Activated CD4-positive, alpha-beta T cell treated with anti-CD3 and anti-CD28 coated beads, Interleukin-2, amount 10 ng/mL, durations not matched to agents 7 days and 5 days (primary cell): ENCODE results near the gene GNGT2. TPM values are rescaled to one million over a fixed set of nuclear protein-coding genes. Genes with fewer than 3 reads are reported as not detected.
A peak's percentile ranks its signal among the peaks of the same experiment; 100 is the strongest.
"Not testable (repeated sequence)": the region's sequence is repeated elsewhere in the genome, so short reads cannot be mapped to it uniquely, and the experiment has no call there.

Experiments
- CTCF ChIA-PET: fragments of 350-600 bp; sonication (Branson Sonifier 250); formaldehyde crosslinking; loops from one replicate; lab custom pipeline; 2021; ENCODE audit warnings: antibody characterized with exemption; lab: Charles Lee
- POLR2A ChIA-PET: fragments of 350-600 bp; sonication (Branson Sonifier 250); formaldehyde crosslinking; loops from one replicate; lab custom pipeline; 2021; ENCODE audit warnings: antibody characterized with exemption; lab: Charles Lee
- DNase-seq: peaks from one replicate; pipeline ENCODE4 v3.0.0-alpha.2; 2020
- H3K27ac Mint-ChIP-seq: one replicate; pipeline ENCODE4 v1.8.0; 2021; ENCODE audit warnings: mild to moderate bottlenecking, moderate library complexity, mixed read lengths
- H3K27me3 Mint-ChIP-seq: one replicate; pipeline ENCODE4 v1.8.0; 2021; ENCODE audit warnings: mixed read lengths
- H3K36me3 Mint-ChIP-seq: one replicate; pipeline ENCODE4 v1.8.0; 2021; ENCODE audit warnings: low read depth, mixed read lengths
- H3K4me1 Mint-ChIP-seq: one replicate; pipeline ENCODE4 v1.8.0; 2021; ENCODE audit warnings: mixed read lengths
- H3K4me3 Mint-ChIP-seq: one replicate; pipeline ENCODE4 v1.8.0; 2021; ENCODE audit warnings: mild to moderate bottlenecking, moderate library complexity, mixed read lengths
- H3K9me3 Mint-ChIP-seq: one replicate; pipeline ENCODE4 v1.8.0; 2021; ENCODE audit warnings: mixed read lengths
- total RNA-seq, 2 experiments: library from RNA; stranded (reverse); gene quantifications; one replicate each; pipeline ENCODE4 v1.2.3, GENCODE V29; 2021

GNGT2 gene
- total RNA-seq, 2 experiments from 2014 or later = 15.0 to 15.9 TPM

GRCh38 chr17:49195751-49196150, 14.6 kb downstream of the GNGT2 start:
- DNase-seq = no peak
- ChIA-PET CTCF (interaction anchor here (1.0 to 2.0 kb wide), 2 partner anchors 13 to 31 kb away, joined by 3 to 9 read pairs; no protein-coding TSS in a partner anchor), POLR2A (no interaction called here)
- no peaks in the 10 kb centered on the region for H3K9me3 Mint-ChIP-seq
- no peaks in the 10 kb centered on the region for H3K27me3 Mint-ChIP-seq
- no peak overlapping the region for H3K27ac Mint-ChIP-seq
- peaks cover 43% of the 10 kb centered on the region for H3K4me1 Mint-ChIP-seq
- no peaks in the 10 kb centered on the region for H3K36me3 Mint-ChIP-seq
- no peak overlapping the region for H3K4me3 Mint-ChIP-seq

- CTCF ChIA-PET = interaction anchor here (0.7 to 3.4 kb wide), 6 partner anchors 10 to 33 kb away, joined by 3 to 23 read pairs (median 5); partner anchors contain the start of genes ABI3 and GNGT2
- H3K27ac Mint-ChIP-seq = no peak overlapping the region
- H3K4me1 Mint-ChIP-seq = peaks cover 51% of the 10 kb centered on the region
- no peak for DNase-seq
- H3K4me3 Mint-ChIP-seq = peak overlapping the region; percentile 47
- H3K9me3 Mint-ChIP-seq = no peaks in the 10 kb centered on the region
- POLR2A ChIA-PET = interaction anchor here (0.6 kb wide), 2 partner anchors 8 to 20 kb away, joined by 4 to 5 read pairs; no protein-coding TSS in a partner anchor
- H3K36me3 Mint-ChIP-seq = no peaks in the 10 kb centered on the region
- H3K27me3 Mint-ChIP-seq = no peaks in the 10 kb centered on the region
Observed at GRCh38 chr17:49194297-49194607, 16.1 kb downstream of the GNGT2 start.

GRCh38 chr17:49193513-49194296, 16.7 kb downstream of the GNGT2 start:
- H3K9me3 Mint-ChIP-seq = no peaks in the 10 kb centered on the region
- H3K4me3 Mint-ChIP-seq = peak overlapping the region; percentile 85
- H3K4me1 Mint-ChIP-seq = peaks cover 51% of the 10 kb centered on the region
- no peaks in the 10 kb centered on the region for H3K36me3 Mint-ChIP-seq
- POLR2A ChIA-PET = interaction anchor here (0.6 to 0.7 kb wide), 3 partner anchors 8 to 21 kb away, joined by 4 to 8 read pairs (median 5); no protein-coding TSS in a partner anchor
- H3K27me3 Mint-ChIP-seq = no peaks in the 10 kb centered on the region
- CTCF ChIA-PET = interaction anchor here (0.6 to 3.4 kb wide), 5 partner anchors 10 to 1118 kb away, joined by 3 to 23 read pairs (median 6); partner anchors contain the start of genes ABI3 and GNGT2
- peak; percentile 24 for DNase-seq
- peak overlapping the region; percentile 98 for H3K27ac Mint-ChIP-seq

GRCh38 chr17:49191917-49192741, 18.2 kb downstream of the GNGT2 start:
- Mint-ChIP-seq H3K4me1 (peaks cover 48% of the 10 kb centered on the region), H3K36me3 (no peaks in the 10 kb centered on the region), H3K9me3 (peaks cover 2% of the 10 kb centered on the region), H3K27ac (peak overlapping the region; percentile 98), H3K4me3 (peak overlapping the region; percentile 85), H3K27me3 (no peaks in the 10 kb centered on the region)
- POLR2A ChIA-PET = interaction anchor here (0.6 to 0.7 kb wide), 3 partner anchors 17 to 118 kb away, joined by 3 read pairs; no protein-coding TSS in a partner anchor
- CTCF ChIA-PET = interaction anchor here (1.0 to 3.4 kb wide), 8 partner anchors 9 to 149 kb away, joined by 3 to 23 read pairs (median 4); partner anchors contain the start of genes ABI3 and GNGT2
- peak; percentile 90 for DNase-seq

- H3K4me1 Mint-ChIP-seq = peaks cover 45% of the 10 kb centered on the region
- H3K27ac Mint-ChIP-seq = peak overlapping the region; percentile 98
- DNase-seq = no peak
- CTCF ChIA-PET = interaction anchor here (1.2 to 2.2 kb wide), 5 partner anchors 10 to 36 kb away, joined by 3 to 13 read pairs (median 4); no protein-coding TSS in a partner anchor
- peaks cover 4% of the 10 kb centered on the region for H3K9me3 Mint-ChIP-seq
- POLR2A ChIA-PET = interaction anchor here (0.7 kb wide), 1 partner anchor 119 kb away, joined by 3 read pairs; no protein-coding TSS in a partner anchor
- H3K36me3 Mint-ChIP-seq = no peaks in the 10 kb centered on the region
- H3K27me3 Mint-ChIP-seq = no peaks in the 10 kb centered on the region
- peak overlapping the region; percentile 85 for H3K4me3 Mint-ChIP-seq
Observed at GRCh38 chr17:49191409-49191916, 18.9 kb downstream of the GNGT2 start.

GRCh38 chr17:49190932-49191331, 19.4 kb downstream of the GNGT2 start:
- POLR2A ChIA-PET = no interaction called here
- H3K36me3 Mint-ChIP-seq = peaks cover 4% of the 10 kb centered on the region

GRCh38 chr17:49187301-49187700, 23.1 kb downstream of the GNGT2 start:
- POLR2A ChIA-PET = no interaction called here
- H3K36me3 Mint-ChIP-seq = peaks cover 17% of the 10 kb centered on the region
- no peak for DNase-seq
- CTCF ChIA-PET = no interaction called here
- H3K4me1 Mint-ChIP-seq = peaks cover 14% of the 10 kb centered on the region
- no peak overlapping the region for H3K4me3 Mint-ChIP-seq
- H3K27ac Mint-ChIP-seq = no peak overlapping the region
- H3K27me3 Mint-ChIP-seq = peaks cover 4% of the 10 kb centered on the region
- H3K9me3 Mint-ChIP-seq = peaks cover 24% of the 10 kb centered on the region

More at GRCh38 chr17:49190932-49191331, 19.4 kb downstream of the GNGT2 start:
- no peak overlapping the region for H3K27ac Mint-ChIP-seq
- no peak for DNase-seq
- peaks cover 42% of the 10 kb centered on the region for H3K4me1 Mint-ChIP-seq
- CTCF ChIA-PET = interaction anchor here (2.2 to 3.0 kb wide), 2 partner anchors 11 to 34 kb away, joined by 9 to 17 read pairs; no protein-coding TSS in a partner anchor
- peaks cover 9% of the 10 kb centered on the region for H3K9me3 Mint-ChIP-seq
- peak overlapping the region; percentile 22 for H3K4me3 Mint-ChIP-seq
- no peaks in the 10 kb centered on the region for H3K27me3 Mint-ChIP-seq

GRCh38 chr17:49185381-49185780, 25.0 kb downstream of the GNGT2 start:
- POLR2A ChIA-PET, H3K4me3 Mint-ChIP-seq, H3K4me1 Mint-ChIP-seq, H3K27me3 Mint-ChIP-seq, H3K27ac Mint-ChIP-seq, DNase-seq: not testable (repeated sequence)
- CTCF ChIA-PET = interaction anchor here (0.8 kb wide), 1 partner anchor 23 kb away, joined by 3 read pairs; no protein-coding TSS in a partner anchor
- H3K9me3 Mint-ChIP-seq = peaks cover 26% of the 10 kb centered on the region
- H3K36me3 Mint-ChIP-seq = peaks cover 17% of the 10 kb centered on the region

GRCh38 chr17:49184522-49184921, 25.9 kb downstream of the GNGT2 start:
- H3K27ac Mint-ChIP-seq, CTCF ChIA-PET, H3K4me1 Mint-ChIP-seq, H3K4me3 Mint-ChIP-seq, POLR2A ChIA-PET, DNase-seq, H3K27me3 Mint-ChIP-seq: not testable (repeated sequence)
- H3K36me3 Mint-ChIP-seq = peaks cover 17% of the 10 kb centered on the region
- H3K9me3 Mint-ChIP-seq = peaks cover 26% of the 10 kb centered on the region

- ChIA-PET CTCF (no interaction called here), POLR2A (no interaction called here)
- H3K27ac Mint-ChIP-seq = no peak overlapping the region
- H3K27me3 Mint-ChIP-seq = peaks cover 4% of the 10 kb centered on the region
- H3K4me3 Mint-ChIP-seq = no peak overlapping the region
- peaks cover 26% of the 10 kb centered on the region for H3K9me3 Mint-ChIP-seq
- H3K4me1 Mint-ChIP-seq = peaks cover 4% of the 10 kb centered on the region
- H3K36me3 Mint-ChIP-seq = peaks cover 17% of the 10 kb centered on the region
- no peak for DNase-seq
Observed at GRCh38 chr17:49183801-49184200, 26.6 kb downstream of the GNGT2 start.

GRCh38 chr17:49183341-49183740, 27.0 kb downstream of the GNGT2 start:
- no peak for DNase-seq
- Mint-ChIP-seq H3K4me1 (peaks cover 4% of the 10 kb centered on the region), H3K27ac (no peak overlapping the region), H3K4me3 (no peak overlapping the region), H3K36me3 (peaks cover 17% of the 10 kb centered on the region), H3K9me3 (peaks cover 26% of the 10 kb centered on the region), H3K27me3 (peaks cover 5% of the 10 kb centered on the region)
- ChIA-PET CTCF (interaction anchor here (1.4 kb wide), 1 partner anchor 44 kb away, joined by 5 read pairs; no protein-coding TSS in a partner anchor), POLR2A (no interaction called here)
